GM23338 (cell line): ENCODE measurements around the gene SYNE2. TPM values are rescaled to one million over a fixed set of nuclear protein-coding genes. Genes with fewer than 3 reads are reported as not detected.
A peak's percentile ranks its signal among the peaks of the same experiment; 100 is the strongest.

Experiments used
- ATAC-seq: fragments of 200-7000 bp; cut with Tn5 transposase; 3 replicates; pipeline ENCODE4 v1.9.1; 2020
- DNase-seq: peaks from one replicate; pipeline ENCODE4 v3.0.0-alpha.2; 2015; ENCODE audit warnings: low spot score
- H2AFZ ChIP-seq: fragments of 200-600 bp; sonication (generic); 2 replicates; pipeline ENCODE4 v1.8.0; 2016; ENCODE audit warnings: antibody characterized with exemption, mild to moderate bottlenecking, moderate library complexity
- H3F3A ChIP-seq: fragments of 200-600 bp; sonication (generic); replicated peaks from 2 replicates; pipeline ENCODE4 v1.8.0; 2017; ENCODE audit warnings: antibody characterized with exemption, mixed run types, low read depth
- H3K27ac ChIP-seq: fragments of 200-600 bp; sonication (generic); 2 replicates; pipeline ENCODE4 v1.6.1; 2016; ENCODE audit warnings: low read depth
- H3K27me3 ChIP-seq: fragments of 200-600 bp; sonication (generic); 2 replicates; pipeline ENCODE4 v1.8.0; 2016; ENCODE audit warnings: mild to moderate bottlenecking, mixed run types, moderate library complexity; ENCODE audit not compliant: insufficient read depth
- H3K36me3 ChIP-seq: fragments of 200-600 bp; sonication (generic); 2 replicates; pipeline ENCODE4 v1.8.0; 2016; ENCODE audit warnings: mild to moderate bottlenecking; ENCODE audit not compliant: insufficient read depth
- H3K4me1 ChIP-seq: fragments of 200-600 bp; sonication (generic); 2 replicates; pipeline ENCODE4 v1.8.0; 2016; ENCODE audit warnings: mild to moderate bottlenecking, moderate library complexity; ENCODE audit not compliant: insufficient read depth
- H3K4me2 ChIP-seq: fragments of 200-600 bp; sonication (generic); 2 replicates; pipeline ENCODE4 v1.7.1; 2017; ENCODE audit warnings: mixed run types
- H3K4me3 ChIP-seq: fragments of 200-600 bp; sonication (generic); 2 replicates; pipeline ENCODE4 v1.6.1; 2016; ENCODE audit warnings: mixed run types
- H3K79me2 ChIP-seq: fragments of 200-600 bp; sonication (generic); replicated peaks from 2 replicates; pipeline ENCODE4 v1.8.0; 2017; ENCODE audit warnings: mild to moderate bottlenecking; ENCODE audit not compliant: insufficient read depth
- H3K9me2 ChIP-seq: fragments of 200-600 bp; sonication (generic); 2 replicates; pipeline ENCODE4 v1.8.0; 2017; ENCODE audit not compliant: insufficient read depth
- H4K20me1 ChIP-seq: fragments of 200-600 bp; sonication (generic); replicated peaks from 2 replicates; pipeline ENCODE4 v1.8.0; 2017; ENCODE audit warnings: mild to moderate bottlenecking; ENCODE audit not compliant: insufficient read depth
- H3K27ac Mint-ChIP-seq: 2 replicates; pipeline ENCODE4 v1.8.0; 2020; ENCODE audit warnings: inconsistent platforms, mild to moderate bottlenecking, moderate library complexity, mixed read lengths
- H3K27me3 Mint-ChIP-seq: 3 replicates; pipeline ENCODE4 v1.8.0; 2022; ENCODE audit warnings: low read depth, mild to moderate bottlenecking, moderate library complexity, mixed read lengths, inconsistent platforms; ENCODE audit not compliant: insufficient read depth, poor library complexity
- H3K36me3 Mint-ChIP-seq: 3 replicates; pipeline ENCODE4 v1.8.0; 2021; ENCODE audit warnings: low read depth, mild to moderate bottlenecking, inconsistent platforms, moderate library complexity, mixed read lengths
- H3K4me1 Mint-ChIP-seq: 3 replicates; pipeline ENCODE4 v1.8.0; 2020; ENCODE audit warnings: mild to moderate bottlenecking, inconsistent platforms, mixed read lengths
- H3K4me3 Mint-ChIP-seq: 3 replicates; pipeline ENCODE4 v1.8.0; 2021; ENCODE audit warnings: moderate library complexity, mild to moderate bottlenecking, inconsistent platforms, mixed read lengths
- H3K9me3 Mint-ChIP-seq: 3 replicates; pipeline ENCODE4 v1.8.0; 2020; ENCODE audit warnings: moderate library complexity, mild to moderate bottlenecking, inconsistent platforms, mixed read lengths
- CREB1 ChIP-seq: fragments of 250-450 bp; sonication (Bioruptor Pico); IDR thresholded peaks from 2 replicates; pipeline ENCODE4 v1.5.0; 2020; ENCODE audit warnings: low read depth, mild to moderate bottlenecking, moderate library complexity
- CTCF ChIP-seq, 2 experiments: fragments of 200-600 bp in 1 of 2; sonication (generic) in 1 of 2; conservative IDR thresholded peaks; 2 replicates each; pipeline versions ENCODE4 v1.5.1 to v1.6.1; 2016 to 2017; ENCODE audit warnings: antibody characterized with exemption in 2 of 2, low read depth in 2 of 2, mild to moderate bottlenecking in 2 of 2, moderate library complexity in 1 of 2
- EZH2 ChIP-seq: fragments of 200-600 bp; sonication (generic); IDR thresholded peaks from one replicate; pipeline ENCODE4 v1.8.0; 2017; ENCODE audit warnings: antibody characterized with exemption, mild to moderate bottlenecking, low read depth; ENCODE audit not compliant: unreplicated experiment
- EZH2phosphoT487 ChIP-seq: fragments of 200-600 bp; sonication (generic); IDR thresholded peaks from one replicate; pipeline ENCODE4 v1.8.1; 2018; ENCODE audit warnings: antibody characterized with exemption; ENCODE audit not compliant: unreplicated experiment
- JUNB ChIP-seq: IDR thresholded peaks from one replicate; pipeline ENCODE4 v1.6.1; 2016; ENCODE audit warnings: antibody characterized with exemption; ENCODE audit not compliant: unreplicated experiment
- NANOG ChIP-seq: IDR thresholded peaks from 2 replicates; pipeline ENCODE4 v1.6.1; 2016; ENCODE audit warnings: antibody characterized with exemption, borderline replicate concordance
- POLR2AphosphoS5 ChIP-seq: IDR thresholded peaks from 2 replicates; pipeline ENCODE4 v1.6.1; 2016; ENCODE audit warnings: antibody characterized with exemption, low read depth
- STAT1 ChIP-seq: IDR thresholded peaks from one replicate; pipeline ENCODE4 v1.6.1; 2016; ENCODE audit warnings: antibody characterized with exemption; ENCODE audit not compliant: unreplicated experiment
- ZNF331 ChIP-seq: fragments of 250-450 bp; sonication (Bioruptor Pico); IDR thresholded peaks from 2 replicates; pipeline ENCODE4 v1.5.0; 2020; ENCODE audit warnings: low read depth, mild to moderate bottlenecking, moderate library complexity
- polyA plus RNA-seq: library from polyadenylated mRNA; unstranded; fragments of >200 nt; fragmentation: Nextera tagmentation; extraction: Ambion mirVana; gene quantifications from 2 replicates; pipeline ENCODE4 v1.2.1, GENCODE V29; 2016
- total RNA-seq: library from RNA; depleted of rRNA; stranded (reverse); fragments of >200 nt; shearing (Covaris generic); gene quantifications from 2 replicates; pipeline ENCODE4 v1.2.3, GENCODE V29; 2014
- TF ChIP-seq, protein P1 (sequence below): IDR thresholded peaks from one replicate; pipeline ENCODE4 v1.6.1; 2018; ENCODE audit warnings: antibody characterized with exemption; ENCODE audit not compliant: unreplicated experiment
- TF ChIP-seq, protein P2 (sequence below): fragments of 250-450 bp; sonication (Bioruptor Pico); IDR thresholded peaks from 2 replicates; pipeline ENCODE4 v1.5.0; 2020; ENCODE audit warnings: mild to moderate bottlenecking, moderate library complexity
- TF ChIP-seq, protein P3 (sequence below): IDR thresholded peaks from 2 replicates; pipeline ENCODE4 v1.6.1; 2016; ENCODE audit warnings: antibody characterized with exemption

SYNE2 gene
- total and polyA plus RNA-seq, 2 experiments from 2014 or later, result 34.3 to 86.5 TPM

- TF ChIP-seq, protein P1, sequence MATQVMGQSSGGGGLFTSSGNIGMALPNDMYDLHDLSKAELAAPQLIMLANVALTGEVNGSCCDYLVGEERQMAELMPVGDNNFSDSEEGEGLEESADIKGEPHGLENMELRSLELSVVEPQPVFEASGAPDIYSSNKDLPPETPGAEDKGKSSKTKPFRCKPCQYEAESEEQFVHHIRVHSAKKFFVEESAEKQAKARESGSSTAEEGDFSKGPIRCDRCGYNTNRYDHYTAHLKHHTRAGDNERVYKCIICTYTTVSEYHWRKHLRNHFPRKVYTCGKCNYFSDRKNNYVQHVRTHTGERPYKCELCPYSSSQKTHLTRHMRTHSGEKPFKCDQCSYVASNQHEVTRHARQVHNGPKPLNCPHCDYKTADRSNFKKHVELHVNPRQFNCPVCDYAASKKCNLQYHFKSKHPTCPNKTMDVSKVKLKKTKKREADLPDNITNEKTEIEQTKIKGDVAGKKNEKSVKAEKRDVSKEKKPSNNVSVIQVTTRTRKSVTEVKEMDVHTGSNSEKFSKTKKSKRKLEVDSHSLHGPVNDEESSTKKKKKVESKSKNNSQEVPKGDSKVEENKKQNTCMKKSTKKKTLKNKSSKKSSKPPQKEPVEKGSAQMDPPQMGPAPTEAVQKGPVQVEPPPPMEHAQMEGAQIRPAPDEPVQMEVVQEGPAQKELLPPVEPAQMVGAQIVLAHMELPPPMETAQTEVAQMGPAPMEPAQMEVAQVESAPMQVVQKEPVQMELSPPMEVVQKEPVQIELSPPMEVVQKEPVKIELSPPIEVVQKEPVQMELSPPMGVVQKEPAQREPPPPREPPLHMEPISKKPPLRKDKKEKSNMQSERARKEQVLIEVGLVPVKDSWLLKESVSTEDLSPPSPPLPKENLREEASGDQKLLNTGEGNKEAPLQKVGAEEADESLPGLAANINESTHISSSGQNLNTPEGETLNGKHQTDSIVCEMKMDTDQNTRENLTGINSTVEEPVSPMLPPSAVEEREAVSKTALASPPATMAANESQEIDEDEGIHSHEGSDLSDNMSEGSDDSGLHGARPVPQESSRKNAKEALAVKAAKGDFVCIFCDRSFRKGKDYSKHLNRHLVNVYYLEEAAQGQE, result no peak
Observed at GRCh38 chr14:63862163-63862562, 9.4 kb downstream of the SYNE2 start (continued).

GRCh38 chr14:63863004-63863403 lies 10.2 kb downstream of the SYNE2 start:
- no peaks in the 10 kb centered on the region for H3K27me3 Mint-ChIP-seq
- H3K79me2 ChIP-seq, result peaks cover 76% of the 10 kb centered on the region
- 0 out of 2 replicates have a peak overlapping the region, but pooled peaks have one; percentile 5 for H3K27ac Mint-ChIP-seq
- no peak overlapping the region for H2AFZ ChIP-seq
- DNase-seq (no peak), ATAC-seq (no peak)
- no peak overlapping the region for H3K4me3 Mint-ChIP-seq
- H3F3A ChIP-seq, result no peaks in the 10 kb centered on the region
- H3K4me1 ChIP-seq, result no peaks in the 10 kb centered on the region
- no peaks in the 10 kb centered on the region for H3K27me3 ChIP-seq
- 0 out of 2 replicates have a peak overlapping the region, but pooled peaks have one; percentile 1 for H3K27ac ChIP-seq
- no peak overlapping the region for H3K4me2 ChIP-seq
- no peak overlapping the region for H3K4me3 ChIP-seq
- no peaks in the 10 kb centered on the region for H3K36me3 Mint-ChIP-seq
- no peaks in the 10 kb centered on the region for H3K36me3 ChIP-seq
- no peaks in the 10 kb centered on the region for H3K9me3 Mint-ChIP-seq
- H3K4me1 Mint-ChIP-seq, result peaks cover 26% of the 10 kb centered on the region
- H3K9me2 ChIP-seq, result no peaks in the 10 kb centered on the region
- 0 out of 2 replicates have a peak, but pooled peaks cover 4% of the 10 kb centered on the region for H4K20me1 ChIP-seq
- no peak for TF ChIP-seq CTCF (conservative IDR thresholded peaks at IDR 0.05; ENCODE audit: low read depth in 2 of 2)
- TF ChIP-seq JUNB, result no peak
- no peak for TF ChIP-seq NANOG
- no peak for TF ChIP-seq EZH2phosphoT487
- TF ChIP-seq, protein P2, sequence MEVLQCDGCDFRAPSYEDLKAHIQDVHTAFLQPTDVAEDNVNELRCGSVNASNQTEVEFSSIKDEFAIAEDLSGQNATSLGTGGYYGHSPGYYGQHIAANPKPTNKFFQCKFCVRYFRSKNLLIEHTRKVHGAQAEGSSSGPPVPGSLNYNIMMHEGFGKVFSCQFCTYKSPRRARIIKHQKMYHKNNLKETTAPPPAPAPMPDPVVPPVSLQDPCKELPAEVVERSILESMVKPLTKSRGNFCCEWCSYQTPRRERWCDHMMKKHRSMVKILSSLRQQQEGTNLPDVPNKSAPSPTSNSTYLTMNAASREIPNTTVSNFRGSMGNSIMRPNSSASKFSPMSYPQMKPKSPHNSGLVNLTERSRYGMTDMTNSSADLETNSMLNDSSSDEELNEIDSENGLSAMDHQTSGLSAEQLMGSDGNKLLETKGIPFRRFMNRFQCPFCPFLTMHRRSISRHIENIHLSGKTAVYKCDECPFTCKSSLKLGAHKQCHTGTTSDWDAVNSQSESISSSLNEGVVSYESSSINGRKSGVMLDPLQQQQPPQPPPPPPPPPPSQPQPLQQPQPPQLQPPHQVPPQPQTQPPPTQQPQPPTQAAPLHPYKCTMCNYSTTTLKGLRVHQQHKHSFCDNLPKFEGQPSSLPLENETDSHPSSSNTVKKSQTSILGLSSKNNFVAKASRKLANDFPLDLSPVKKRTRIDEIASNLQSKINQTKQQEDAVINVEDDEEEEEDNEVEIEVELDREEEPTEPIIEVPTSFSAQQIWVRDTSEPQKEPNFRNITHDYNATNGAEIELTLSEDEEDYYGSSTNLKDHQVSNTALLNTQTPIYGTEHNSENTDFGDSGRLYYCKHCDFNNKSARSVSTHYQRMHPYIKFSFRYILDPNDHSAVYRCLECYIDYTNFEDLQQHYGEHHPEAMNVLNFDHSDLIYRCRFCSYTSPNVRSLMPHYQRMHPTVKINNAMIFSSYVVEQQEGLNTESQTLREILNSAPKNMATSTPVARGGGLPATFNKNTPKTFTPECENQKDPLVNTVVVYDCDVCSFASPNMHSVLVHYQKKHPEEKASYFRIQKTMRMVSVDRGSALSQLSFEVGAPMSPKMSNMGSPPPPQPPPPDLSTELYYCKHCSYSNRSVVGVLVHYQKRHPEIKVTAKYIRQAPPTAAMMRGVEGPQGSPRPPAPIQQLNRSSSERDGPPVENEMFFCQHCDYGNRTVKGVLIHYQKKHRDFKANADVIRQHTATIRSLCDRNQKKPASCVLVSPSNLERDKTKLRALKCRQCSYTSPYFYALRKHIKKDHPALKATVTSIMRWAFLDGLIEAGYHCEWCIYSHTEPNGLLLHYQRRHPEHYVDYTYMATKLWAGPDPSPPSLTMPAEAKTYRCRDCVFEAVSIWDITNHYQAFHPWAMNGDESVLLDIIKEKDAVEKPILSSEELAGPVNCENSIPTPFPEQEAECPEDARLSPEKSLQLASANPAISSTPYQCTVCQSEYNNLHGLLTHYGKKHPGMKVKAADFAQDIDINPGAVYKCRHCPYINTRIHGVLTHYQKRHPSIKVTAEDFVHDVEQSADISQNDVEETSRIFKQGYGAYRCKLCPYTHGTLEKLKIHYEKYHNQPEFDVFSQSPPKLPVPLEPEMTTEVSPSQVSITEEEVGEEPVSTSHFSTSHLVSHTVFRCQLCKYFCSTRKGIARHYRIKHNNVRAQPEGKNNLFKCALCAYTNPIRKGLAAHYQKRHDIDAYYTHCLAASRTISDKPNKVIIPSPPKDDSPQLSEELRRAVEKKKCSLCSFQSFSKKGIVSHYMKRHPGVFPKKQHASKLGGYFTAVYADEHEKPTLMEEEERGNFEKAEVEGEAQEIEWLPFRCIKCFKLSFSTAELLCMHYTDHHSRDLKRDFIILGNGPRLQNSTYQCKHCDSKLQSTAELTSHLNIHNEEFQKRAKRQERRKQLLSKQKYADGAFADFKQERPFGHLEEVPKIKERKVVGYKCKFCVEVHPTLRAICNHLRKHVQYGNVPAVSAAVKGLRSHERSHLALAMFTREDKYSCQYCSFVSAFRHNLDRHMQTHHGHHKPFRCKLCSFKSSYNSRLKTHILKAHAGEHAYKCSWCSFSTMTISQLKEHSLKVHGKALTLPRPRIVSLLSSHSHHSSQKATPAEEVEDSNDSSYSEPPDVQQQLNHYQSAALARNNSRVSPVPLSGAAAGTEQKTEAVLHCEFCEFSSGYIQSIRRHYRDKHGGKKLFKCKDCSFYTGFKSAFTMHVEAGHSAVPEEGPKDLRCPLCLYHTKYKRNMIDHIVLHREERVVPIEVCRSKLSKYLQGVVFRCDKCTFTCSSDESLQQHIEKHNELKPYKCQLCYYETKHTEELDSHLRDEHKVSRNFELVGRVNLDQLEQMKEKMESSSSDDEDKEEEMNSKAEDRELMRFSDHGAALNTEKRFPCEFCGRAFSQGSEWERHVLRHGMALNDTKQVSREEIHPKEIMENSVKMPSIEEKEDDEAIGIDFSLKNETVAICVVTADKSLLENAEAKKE (CRISPR knock-in tag), result no peak
- TF ChIP-seq, protein P3, sequence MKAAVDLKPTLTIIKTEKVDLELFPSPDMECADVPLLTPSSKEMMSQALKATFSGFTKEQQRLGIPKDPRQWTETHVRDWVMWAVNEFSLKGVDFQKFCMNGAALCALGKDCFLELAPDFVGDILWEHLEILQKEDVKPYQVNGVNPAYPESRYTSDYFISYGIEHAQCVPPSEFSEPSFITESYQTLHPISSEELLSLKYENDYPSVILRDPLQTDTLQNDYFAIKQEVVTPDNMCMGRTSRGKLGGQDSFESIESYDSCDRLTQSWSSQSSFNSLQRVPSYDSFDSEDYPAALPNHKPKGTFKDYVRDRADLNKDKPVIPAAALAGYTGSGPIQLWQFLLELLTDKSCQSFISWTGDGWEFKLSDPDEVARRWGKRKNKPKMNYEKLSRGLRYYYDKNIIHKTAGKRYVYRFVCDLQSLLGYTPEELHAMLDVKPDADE, result no peak
- TF ChIP-seq EZH2, result no peak
- no peak for TF ChIP-seq STAT1
- no peak for TF ChIP-seq CREB1 (CRISPR knock-in tag)
- TF ChIP-seq POLR2AphosphoS5, result no peak
- TF ChIP-seq ZNF331 (CRISPR knock-in tag), result no peak
